ENCODE measurements around the gene MTSS2.
"Not testable (repeated sequence)": the region's sequence is repeated elsewhere in the genome, so short reads cannot be mapped to it uniquely, and the experiment has no call there.

The MTSS2 gene

DNA sequence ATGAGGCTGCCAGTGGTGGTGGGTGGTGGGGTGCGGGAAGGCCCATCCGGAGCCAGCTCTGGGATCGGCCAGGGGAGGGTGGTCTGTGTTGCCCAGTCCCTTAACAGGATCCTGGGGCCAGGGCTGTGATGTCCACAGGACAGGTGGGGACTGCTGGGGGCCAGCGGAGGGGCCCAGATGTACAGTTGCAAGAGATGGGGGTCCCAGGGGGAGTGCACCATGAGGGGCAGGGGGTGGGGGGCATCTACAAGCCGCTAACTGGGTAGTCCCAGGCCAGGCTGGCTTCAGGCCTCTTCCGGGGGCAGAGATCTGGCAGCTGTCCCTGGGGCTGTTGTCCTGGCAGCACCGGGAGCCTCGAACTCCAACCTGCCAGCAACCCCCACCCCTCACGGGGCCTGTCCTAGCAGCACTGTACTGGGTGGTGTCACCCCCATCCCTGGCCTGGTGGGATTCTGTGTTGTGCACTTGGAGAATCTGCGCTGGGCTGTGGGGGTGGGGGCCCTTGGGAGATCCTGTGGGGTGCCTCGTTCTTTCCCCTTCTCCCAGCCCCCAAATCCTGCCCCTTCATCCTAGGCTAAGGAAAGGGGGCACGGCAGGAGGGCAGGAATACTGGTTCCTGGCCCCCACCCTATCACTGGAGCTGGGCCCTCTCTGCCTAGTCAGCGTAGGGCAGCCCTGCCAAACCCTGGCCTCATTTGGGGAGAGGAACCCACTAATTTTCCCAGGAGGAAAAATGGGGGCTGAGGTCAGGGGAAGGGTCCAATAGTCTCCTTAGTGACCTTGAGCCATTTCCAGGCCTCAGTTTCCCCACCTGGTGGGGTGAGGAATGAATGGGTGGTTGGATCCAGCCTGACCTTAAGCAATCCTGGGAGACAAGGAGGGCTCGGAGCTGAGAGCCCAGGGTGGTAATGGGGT lies 1.4 kb downstream of the MTSS2 start:
- no peak for DNase-seq

DNA sequence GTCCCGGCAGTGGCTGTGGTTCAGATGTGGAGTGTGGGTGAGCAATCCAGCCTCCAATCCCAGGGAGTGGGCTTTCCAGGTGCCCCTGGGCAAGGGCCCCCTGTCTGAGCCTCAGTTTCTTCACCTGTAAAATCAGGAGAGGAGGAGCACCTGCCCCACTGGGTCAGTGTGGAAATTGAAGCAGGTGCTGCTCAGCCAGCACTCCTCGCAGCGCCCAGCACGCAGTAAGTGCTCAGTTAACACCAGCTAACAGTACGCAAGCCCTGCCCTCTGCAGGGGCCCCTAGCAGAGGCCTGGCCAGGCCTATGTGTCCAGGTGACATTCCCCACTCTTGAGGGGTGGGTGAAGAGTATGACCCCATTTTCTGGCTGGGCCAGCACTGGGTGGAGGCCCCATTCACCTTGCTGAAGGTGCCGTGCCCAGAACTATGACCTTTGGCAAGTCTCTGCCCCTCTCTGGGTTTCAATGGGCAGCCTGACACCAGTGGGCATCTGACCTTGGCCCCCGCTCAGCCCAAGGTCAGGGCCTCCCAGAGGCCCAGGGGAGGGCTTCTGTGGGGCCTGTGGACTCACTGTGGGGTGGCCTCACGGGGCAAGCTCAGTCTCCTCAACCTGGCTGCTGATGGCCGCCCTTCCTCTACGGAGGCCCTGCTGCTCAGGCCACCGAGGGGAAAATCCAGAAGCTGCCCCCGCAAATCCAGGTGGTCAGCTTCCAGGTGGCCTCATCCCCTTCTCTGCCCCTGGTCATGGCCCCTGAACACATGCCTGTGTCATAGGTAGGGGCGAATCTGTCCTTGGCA lies 2.5 kb downstream of the MTSS2 start:
- DNase-seq: no peak

DNA sequence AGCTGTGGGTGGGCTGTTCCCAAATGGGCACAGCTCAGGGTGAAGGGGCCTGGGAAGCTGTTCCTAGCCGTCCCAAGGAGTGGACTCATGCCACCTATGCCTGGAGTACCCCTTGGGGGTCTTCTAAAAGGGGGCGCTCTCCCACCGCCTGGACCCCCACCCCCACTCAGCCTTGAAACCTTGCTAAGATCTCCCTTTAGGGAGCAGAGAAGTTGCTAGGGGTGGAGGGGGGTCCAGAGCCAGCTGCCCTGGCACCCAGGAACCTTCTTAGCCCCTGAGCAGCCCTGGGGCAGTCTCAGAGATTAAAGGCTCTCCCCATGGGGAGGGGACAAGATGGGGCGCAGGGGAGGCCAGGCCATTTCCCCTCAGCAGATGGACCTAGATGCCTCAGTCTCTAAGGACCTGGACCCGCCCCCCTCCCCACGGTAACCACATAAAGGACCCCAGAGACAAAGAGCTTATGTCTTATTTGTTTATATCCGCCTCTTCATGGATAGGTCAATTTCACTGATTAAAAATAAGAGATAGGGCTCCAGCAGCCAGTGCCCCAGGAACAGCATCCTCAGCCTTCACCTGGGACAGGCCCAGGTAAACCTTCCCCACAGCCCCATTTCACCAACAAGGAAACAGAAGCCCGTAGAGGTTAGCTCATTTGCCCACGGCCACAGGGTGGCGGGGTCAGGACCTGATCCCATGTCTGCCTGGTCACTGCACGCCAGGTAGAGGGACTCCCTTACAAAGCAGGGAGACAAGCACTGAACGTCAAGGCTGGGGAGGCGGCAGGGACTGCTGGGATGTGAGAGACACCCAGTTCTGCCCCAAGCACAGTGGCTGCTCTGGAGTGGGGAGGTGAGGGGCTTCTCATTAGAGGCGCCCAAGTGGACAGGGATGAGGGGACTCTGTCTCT lies 3.4 kb downstream of the MTSS2 start:
- DNase-seq: no peak

DNA sequence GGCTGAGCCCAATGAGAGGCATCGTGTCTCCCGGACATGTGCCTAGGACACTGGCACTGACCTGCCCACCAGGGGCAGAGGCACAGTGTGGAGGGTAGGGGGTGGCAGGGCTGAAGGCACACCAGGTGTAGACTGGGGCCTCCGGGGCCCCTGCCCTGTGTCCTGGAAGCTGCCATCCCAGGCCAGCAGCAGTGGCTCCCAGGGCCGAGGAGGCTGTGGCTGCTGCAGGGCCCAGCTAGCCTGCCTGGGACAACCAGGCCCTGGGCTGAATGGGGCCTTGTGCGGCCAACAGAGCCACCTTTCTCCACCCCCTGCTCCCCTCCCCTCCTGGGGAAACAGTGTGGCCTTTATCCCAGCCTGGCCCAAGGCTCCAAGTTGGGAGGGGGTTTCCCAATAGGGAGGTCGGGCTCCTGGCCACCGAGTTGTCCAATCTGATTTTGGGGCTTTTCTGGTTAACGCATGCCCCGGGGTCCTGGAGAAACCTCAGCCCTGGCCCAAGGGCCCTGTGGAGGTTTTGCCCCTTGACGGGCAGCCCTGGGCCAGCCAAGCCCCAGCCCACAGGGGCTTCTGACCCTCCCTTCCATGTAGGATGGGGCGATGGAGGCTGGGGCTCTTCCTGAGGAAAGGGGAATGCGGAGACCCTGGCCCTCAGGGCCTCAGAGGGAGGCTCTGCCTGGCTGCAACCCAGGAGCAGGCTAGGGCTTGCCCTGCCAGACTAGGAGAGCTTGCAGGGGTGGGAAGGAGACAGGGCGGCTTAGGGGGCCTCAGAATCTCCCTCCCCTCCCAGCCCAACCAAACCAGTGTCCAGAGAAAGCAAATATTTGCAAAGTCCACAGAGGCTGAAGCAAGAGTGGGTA lies 4.2 kb downstream of the MTSS2 start:
- DNase-seq: no peak

DNA sequence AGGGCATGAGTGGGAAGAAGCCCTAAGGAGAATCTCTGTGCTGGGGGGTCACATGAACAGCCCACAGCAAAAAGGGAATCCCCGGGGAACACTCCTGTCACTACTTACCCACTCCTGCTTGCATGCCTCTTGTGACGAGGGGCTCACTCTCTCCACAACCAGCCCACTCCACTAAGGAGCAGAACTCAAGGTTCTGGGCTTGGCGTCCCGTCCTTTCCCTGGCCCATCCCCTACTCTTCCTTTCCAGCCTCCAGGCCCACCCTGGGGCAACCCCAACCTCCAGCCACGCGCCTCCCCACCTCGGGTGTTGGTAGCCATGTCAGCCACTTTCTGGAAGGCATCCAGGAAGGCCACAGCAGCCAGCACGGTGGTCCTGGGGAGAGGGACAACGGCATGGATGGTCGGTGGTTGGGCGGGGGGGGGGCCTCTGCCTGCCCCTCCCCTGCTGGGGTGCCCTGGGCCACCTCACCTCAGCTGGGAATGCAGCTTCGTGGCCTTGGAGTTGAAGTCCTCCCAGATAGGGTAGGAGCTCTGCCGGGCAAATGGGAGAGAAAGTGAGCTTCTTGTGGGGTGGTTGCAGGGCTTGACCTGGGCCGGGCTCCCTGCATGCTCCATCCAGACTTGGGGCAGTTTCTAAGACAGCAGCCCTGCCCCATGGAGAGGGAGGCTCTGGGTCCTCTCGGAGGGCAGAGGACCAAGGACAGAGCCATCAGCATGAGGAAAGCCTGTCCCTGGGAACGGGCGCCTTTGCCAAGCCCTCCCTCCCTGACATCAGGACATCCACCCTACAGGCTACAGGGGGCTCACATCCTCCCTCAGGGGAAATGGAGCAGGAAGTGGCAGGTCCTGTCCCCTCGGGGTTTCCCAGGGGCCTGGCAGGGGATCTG lies 5.1 kb downstream of the MTSS2 start:
- DNase-seq: no peak

DNA sequence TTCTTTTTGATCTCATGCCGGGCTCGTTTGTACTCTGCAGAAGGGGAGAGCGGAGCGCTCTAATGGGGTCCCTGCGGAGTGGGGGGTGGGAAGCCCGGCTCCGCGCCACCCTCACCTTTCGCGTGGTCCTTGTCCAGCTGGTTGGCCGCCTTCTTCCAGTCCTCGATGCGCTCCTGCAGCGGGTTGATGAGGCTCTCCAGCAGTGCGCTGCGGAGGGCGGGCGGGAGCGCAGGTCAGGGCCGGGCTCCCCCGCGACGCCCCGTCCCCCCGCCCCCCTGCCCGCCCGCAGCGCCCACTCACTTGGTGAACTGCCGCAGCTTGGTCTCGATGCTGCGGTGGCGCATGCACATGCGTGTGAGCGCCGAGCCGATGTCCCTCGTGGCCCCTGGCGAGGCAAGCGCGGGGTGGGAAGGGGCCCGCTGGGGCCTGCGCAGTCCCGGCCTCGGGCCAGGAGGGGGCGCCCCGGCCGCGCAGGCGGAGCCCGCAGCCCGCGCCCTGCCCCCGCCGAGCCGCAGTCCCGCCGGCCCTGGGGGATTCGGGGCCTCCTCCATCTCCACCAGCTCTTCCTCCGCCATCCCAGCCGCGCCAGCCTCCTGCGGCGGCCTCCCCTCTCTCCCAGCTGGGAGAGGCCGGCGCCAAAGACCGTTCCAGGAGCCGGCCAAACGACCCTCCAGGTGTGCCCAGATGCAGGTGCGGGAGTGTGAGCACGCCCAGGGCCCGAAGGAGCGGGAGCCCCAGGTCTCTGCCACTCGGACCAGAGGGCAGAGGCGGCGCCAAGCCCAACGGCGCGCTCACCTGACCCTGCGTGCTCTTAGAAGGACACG lies 6.0 kb downstream of the MTSS2 start:
- no peak for DNase-seq

DNA sequence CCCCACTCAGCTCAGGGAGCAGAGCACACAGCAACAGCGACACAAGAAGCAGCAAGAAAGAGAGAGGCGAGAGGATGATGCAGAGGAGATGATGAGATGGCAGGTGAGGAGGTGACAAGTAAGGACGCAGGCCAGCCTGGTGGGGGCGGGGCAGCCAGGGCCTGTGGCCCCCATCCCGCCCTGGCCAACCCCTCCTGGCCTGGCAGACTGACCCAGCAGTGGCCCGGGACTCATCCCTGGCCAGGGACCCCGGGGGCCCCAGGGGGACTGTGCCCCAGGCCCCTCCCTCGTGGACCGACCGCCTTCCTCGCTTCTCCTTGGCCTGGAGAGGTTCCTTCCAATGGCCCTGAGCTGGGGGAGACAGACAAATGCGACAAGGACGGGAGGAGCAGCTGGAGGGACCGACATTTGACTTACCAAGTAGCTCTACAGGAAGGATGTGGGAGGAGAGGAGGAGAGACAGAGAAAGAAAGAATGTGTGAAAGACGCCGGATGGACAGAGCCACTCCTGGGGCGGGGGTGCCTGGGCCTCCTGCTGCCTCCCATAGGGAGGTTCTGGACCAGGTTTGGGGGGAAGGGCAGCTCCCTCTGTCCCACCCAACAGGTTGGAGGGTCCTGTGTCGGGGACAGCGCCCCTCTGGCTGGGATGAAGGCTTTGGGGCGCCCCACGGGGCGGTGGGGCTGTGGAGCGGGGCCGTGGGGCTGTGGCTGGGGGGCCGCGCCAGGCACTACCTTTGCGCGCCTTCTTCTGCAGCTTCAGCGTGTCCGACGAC lies 6.8 kb downstream of the MTSS2 start:
- no peak for DNase-seq

DNA sequence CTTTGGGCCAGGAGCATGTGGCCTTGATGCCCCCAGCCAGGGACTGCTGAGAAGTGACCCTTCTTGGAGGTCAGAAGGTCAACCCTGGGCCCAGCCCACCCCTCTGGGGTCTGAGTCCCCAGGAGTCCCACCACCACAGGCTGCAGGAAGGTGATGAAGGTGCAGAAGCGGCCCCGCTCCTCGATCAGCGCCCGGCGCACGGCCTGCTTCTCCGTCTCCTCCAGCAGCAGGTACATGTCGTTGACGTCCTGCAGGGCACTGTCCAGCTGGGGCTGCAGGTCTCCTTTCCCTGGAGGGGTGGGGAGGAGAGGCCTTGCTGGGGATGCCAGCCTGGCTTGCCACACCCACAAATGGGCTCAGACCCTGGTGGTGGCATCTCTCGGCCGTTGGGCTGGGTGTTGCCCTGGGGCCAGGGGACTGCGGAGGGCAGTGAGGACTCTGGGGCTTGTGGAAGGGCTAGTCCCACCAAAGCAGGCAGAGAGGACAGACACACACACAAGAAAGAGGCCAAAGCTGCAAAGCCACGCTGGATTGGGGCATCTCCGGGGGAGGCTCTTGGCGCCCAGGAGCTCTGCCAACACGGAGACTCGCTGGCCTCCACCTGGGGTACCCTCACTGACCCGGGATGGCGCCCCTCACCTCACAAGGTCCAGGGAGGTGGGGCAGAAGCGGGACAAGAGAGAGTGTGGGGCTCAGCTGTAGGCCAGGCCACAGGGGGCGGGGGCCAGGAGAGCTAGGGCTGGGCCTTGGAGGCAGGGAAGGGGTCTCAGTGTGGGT lies 7.5 kb downstream of the MTSS2 start:
- no peak for DNase-seq

DNA sequence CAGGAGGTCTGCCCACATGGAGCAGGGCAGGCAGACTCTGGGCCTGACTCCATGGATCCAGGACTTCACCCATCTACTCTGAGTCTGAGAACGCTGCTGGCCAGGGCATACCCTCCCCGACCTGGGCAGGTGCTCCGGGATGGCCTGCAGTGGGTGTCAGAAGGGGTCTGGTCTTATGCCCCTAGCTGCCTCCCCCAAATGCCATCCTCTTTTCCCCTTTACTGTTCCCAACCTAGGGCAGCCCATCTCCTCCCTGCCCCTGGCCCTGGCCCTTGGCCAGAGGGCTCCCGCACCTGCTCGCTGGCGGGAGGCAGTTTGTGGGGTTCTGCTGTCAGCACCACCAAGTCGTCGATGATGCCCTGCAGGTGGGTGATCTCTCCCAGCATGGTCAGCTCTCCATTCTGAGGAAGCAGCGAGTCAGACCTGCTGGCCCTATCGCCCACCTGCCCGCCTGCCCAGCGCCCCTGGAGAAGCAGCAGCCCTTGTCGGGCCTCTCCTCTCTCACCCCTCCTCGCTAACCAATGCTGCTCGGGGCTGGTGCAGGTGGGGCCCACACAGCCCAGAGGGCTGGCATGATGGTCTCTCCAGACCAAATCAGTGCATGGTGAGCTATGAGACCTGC lies 8.2 kb downstream of the MTSS2 start:
- DNase-seq: no peak

DNA sequence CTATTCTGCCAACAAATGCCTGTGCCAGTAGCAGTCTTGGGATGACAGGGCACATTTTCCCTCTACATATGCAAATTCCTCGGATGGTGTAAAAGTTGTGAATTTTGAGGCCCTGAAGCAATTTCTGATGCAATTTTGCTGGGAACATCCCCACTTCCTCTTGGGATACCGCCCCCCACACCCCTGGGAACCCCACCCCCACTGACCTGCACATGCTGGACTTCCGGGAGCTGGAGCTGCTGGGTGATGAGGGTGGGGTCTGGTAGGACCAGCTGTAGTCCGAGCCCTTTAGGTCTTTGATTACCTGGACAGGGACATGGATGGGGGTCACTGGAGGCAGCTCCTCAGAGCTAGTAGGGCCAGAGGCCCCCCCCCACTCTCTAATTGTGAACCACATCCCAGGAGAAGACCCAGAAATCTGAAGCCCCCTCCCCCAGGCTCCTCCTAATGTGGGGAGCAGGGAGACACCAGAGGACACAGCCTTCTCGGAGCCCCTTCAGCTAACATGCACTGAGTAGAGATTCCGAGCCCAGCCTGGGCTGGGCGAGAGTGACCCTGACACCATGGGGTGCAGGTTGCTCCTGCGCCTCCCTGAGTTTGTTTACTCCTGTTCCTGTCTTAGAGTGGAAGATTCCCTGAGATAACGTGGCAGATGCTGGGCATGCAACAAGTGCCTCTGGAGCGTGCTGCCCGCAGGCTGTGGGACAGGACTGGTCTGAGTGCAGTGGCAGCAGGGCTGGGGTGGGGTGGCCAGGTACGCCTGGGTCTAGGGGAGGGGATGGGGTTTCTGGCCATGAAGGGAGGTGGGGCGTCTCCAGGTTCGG lies 9.0 kb downstream of the MTSS2 start:
- DNase-seq: no peak

DNA sequence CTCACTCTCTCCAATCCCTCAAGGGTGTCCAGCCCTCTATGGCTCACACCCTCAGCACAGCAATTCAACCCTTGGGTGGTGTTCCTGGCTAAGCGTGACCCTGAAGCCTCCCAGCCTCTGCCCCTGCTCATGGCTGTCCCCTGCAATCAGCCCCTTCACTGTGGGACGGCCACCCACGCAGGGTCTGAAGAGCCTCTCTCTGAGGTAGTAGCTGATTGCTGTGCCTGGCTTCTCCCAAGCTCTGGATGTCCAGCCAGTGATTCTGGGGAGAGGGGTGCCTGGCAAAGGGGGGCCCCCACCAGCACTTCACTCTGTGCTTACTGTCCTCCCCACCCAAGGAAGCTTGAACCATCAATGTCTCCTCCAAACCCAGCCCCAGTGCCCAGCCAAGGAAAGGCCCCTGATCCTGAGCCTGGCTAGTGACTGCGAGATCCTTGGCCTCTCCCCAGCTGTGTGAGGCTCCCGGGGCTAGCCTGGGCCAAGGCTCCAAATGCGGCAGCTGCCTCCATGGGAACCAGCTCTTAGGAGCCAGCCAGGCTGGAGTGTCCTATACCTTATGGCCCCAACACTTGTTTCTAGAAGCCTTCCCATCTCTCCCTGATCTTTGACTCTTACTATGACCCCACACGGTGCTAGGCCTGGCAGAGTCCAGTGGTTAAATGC lies 9.9 kb downstream of the MTSS2 start:
- no peak for DNase-seq

DNA sequence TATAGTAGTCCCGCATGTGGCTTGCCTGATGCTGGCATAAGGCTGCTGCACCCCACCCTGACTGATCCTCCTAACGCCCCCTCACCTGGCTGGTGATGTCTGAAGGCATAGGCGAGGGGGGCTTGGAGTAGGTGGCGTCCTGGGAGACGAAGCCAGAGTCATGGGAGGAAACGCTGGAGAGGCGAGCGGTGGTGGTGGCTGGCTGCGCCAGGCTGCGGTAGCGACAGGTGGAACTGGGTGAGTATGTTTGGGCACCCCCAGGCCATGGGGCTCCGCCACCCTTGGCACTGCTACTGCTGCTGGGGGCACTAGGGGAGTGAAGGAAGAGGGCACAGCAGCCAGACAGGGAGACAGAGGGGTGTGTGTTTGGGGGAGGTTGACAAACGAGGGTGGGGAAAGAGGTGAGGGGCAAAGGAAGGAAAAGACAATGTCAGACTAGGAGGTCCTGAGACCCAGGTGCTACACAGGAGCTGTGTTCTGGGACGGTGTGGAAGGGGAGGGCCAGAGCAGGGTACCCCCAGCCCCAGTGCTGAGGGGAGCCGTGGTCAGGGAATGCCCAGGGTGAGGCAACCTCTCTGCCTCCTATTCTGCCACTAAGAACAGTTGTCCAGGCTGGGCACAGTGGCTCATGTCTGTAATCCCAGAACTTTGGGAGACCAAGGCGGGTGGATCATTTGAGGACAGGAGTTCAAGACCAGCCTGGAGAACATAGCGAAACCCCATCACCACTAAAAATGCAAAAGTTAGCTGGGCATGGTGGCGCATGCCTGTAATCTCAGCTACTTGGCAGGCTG lies 11.4 kb downstream of the MTSS2 start:
- no peak for DNase-seq

DNA sequence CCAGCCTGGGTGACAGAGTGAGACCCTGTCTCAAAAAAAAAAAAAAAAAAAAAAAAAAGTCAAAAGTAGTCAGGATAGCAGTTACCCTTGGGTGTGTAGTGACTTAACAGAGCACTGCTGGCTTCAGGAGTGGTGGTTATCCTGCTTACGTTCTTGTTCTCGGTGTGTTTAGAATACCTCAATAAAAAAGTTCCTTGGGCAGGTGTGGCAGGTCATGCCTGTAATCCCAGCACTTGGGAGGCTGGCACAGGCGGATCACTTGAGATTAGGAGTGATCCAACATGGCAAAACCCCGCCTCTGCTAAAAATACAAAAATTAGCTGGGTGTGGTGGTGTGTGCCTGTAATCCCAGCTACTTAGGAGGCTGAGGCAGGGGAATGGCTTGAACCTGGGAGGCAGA lies 14.9 kb downstream of the MTSS2 start:
- DNase-seq: not testable (repeated sequence)

DNA sequence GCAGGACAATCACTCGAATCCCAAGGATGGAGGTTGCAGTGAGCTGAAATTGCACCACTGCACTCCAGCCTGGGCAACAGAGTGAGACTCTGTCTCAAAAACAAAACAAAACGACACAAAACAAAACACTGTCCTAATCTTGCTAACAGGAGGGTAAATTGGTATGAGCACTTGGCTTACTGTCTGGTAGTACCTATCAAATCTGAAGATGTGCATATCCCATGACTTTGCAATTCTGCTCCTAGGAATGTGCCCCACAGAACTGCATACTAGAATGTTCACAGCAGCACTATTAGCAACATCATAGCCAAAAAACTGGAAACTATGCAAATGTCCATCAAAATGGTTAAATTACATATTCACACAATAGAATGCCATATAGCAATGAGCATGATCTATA lies 15.7 kb downstream of the MTSS2 start:
- no peak for DNase-seq

Measured in CD4-positive, alpha-beta T cell treated with Interleukin-10 for 1 hour (primary cell).